Epithelial cell of esophagus (primary cell): ENCODE results near the gene MPZL2.

Source experiments
- DNase-seq: peaks from one replicate; pipeline ENCODE4 v3.0.0; 2010; ENCODE audit warnings: low read depth
- H3K4me3 ChIP-seq: 2 replicates; pipeline ENCODE4 v1.5.1; 2011; ENCODE audit warnings: mild to moderate bottlenecking, low read length, control low read depth
- CTCF ChIP-seq: IDR thresholded peaks from 2 replicates; pipeline ENCODE4 v1.5.1; 2011; ENCODE audit warnings: low read depth, mild to moderate bottlenecking, low read length, control low read depth, inconsistent platforms; ENCODE audit not compliant: insufficient read depth; ENCODE audit errors: missing control alignments

Gene MPZL2

DNA sequence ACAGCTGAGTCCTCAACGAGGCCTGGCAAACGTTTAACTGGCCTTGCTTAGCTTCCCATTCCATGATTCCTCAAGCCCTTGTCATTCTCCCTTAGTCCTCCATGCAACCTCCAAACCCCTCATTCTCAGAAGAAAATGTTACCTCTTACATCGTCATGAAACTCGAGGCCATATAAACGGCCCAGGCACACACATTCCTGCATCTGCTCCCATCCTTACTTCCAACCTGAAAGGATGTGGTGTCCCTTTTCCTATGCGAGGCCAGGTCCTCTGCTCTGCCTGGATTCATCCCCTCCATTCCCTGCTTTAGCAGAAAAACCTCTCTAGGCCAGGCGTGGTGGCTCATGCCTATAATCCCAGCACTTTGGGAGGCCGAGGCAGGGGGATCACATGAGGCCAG, 20.9 kb downstream of the MPZL2 start:
- no peak overlapping the region for H3K4me3 ChIP-seq
- TF ChIP-seq CTCF = no peak
- no peak for DNase-seq

DNA sequence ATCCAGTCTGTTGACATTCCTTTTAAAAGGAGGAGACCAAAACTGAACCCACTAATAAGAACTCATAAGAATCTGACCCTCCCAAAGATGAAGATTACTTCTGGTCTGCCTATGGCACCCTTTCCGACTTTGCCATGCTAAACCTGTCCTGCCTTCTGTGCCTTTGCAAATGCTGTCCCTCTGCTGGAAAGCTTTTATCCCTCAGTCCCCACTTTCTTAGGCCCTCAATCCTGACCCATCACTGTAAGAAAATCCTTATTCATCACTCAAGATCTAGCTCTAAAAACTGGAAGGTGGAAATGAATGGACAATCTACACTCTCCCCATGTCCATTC, 22.4 kb downstream of the MPZL2 start:
- no peak overlapping the region for H3K4me3 ChIP-seq
- DNase-seq = no peak
- TF ChIP-seq CTCF = no peak

GRCh38 chr11:118240999-118241763, 22.9 kb downstream of the MPZL2 start:
- DNase-seq = peak; percentile 92
- H3K4me3 ChIP-seq = no peak overlapping the region
- TF ChIP-seq CTCF = no peak

- no peak for TF ChIP-seq CTCF
- H3K4me3 ChIP-seq = no peak overlapping the region
- no peak for DNase-seq
Measured at GRCh38 chr11:118239509-118240205, 24.4 kb downstream of the MPZL2 start.

DNA sequence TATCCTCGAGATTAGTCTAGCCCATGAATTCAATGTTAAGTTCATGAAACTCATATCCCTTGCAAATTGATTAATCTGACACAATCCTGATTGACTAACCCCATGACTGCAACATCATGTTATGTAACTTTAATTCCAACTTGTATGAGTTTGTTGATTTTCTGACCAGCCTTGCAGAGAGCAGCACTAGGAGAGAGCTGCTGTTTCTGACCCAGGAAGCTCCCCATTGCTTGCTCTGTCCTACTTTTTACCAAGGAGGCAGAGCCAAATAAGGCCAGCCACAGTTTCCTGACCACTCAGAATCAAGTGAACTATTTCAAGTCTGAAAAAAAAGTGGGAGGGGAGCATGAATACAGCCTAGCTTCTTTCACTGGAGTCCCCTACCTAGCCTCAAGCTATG, 25.2 kb downstream of the MPZL2 start:
- TF ChIP-seq CTCF = no peak

GRCh38 chr11:118238421-118238820, 25.7 kb downstream of the MPZL2 start:
- TF ChIP-seq CTCF = no peak
- no peak overlapping the region for H3K4me3 ChIP-seq
- DNase-seq = peak; percentile 74

More for the DNA sequence above, 25.2 kb downstream of the MPZL2 start:
- no peak overlapping the region for H3K4me3 ChIP-seq
- DNase-seq = peak; percentile 46
